Transverse colon (tissue), 4 donors: ENCODE results near the gene FCGR3B. TPM values are rescaled to one million over a fixed set of nuclear protein-coding genes. Genes with fewer than 3 reads are reported as not detected.
"Not testable (repeated sequence)": the region's sequence is repeated elsewhere in the genome, so short reads cannot be mapped to it uniquely, and the experiment has no call there.

ENCODE experiments used
- DNase-seq: peaks from one replicate; pipeline ENCODE4 v3.0.0-alpha.2; 2019
- H3K27ac ChIP-seq, 4 donors: fragments of 200-600 bp; sonication (generic); 2 replicates each; pipeline ENCODE4 v1.5.1; 2016 to 2018; ENCODE audit warnings: inconsistent platforms in 4 of 4
- H3K27me3 ChIP-seq: fragments of 200-600 bp; sonication (generic); 2 replicates; pipeline ENCODE4 v1.5.1; 2017; ENCODE audit warnings: inconsistent platforms
- H3K36me3 ChIP-seq, 4 donors: fragments of 200-600 bp; sonication (generic); 2 replicates each; pipeline ENCODE4 v1.5.1; 2017 to 2019; ENCODE audit warnings: inconsistent platforms in 4 of 4
- H3K4me1 ChIP-seq, 4 donors: fragments of 200-600 bp; sonication (generic); 2 replicates each; pipeline ENCODE4 v1.5.1; 2017 to 2020; ENCODE audit warnings: inconsistent platforms in 4 of 4
- H3K4me3 ChIP-seq, 4 donors: fragments of 200-600 bp; sonication (generic); 1 replicate in 1 of 4; 2 replicates in 3 of 4; pipeline versions ENCODE4 v1.5.1 to v1.6.1; 2017 to 2019; ENCODE audit warnings: inconsistent platforms in 4 of 4
- H3K9me3 ChIP-seq, 2 donors: fragments of 200-600 bp; sonication (generic); 2 replicates each; pipeline ENCODE4 v1.5.1; 2017 to 2019; ENCODE audit warnings: inconsistent platforms in 2 of 2
- WGBS, 2 donors: methylation state at CpG; one replicate each; pipeline ENCODE4 v1.1.5; 2018; ENCODE audit warnings: low coverage in 1 of 2; 5-methylcytosine and 5-hydroxymethylcytosine counted together
- in situ Hi-C, 4 donors: fragments of 200-750 bp; cut with MboI; loops; one replicate each; pipeline versions ENCODE4 v1.15.0 to v1.15.1; 2017; ENCODE audit warnings: low sequenced_read_pairs in 3 of 4, low pct_ligation_motif_present in 1 of 4, low pct_unique_long_range_greater_than_20kb in 1 of 4
- intact Hi-C: fragments of 100-400 bp; cut with DNase I; formaldehyde crosslinking; loops from one replicate; pipeline ENCODE4 v1.15.1; 2023; ENCODE audit warnings: low total_unique reads
- total RNA-seq, 4 donors: library from RNA; depleted of rRNA; stranded (reverse); fragments of >200 nt; gene quantifications; one replicate each; pipeline ENCODE4 v1.1.0, GENCODE V29; 2016

Gene FCGR3B
- total RNA-seq, 4 donors from 2014 or later: 2.0 TPM; not detected in 3

GRCh38 chr1:161579856-161580507 is 51.0 kb downstream of the FCGR3B start:
- in situ Hi-C loops, H3K27me3 ChIP-seq, H3K27ac ChIP-seq, DNase-seq, intact Hi-C loops, H3K4me1 ChIP-seq, H3K9me3 ChIP-seq, H3K4me3 ChIP-seq, H3K36me3 ChIP-seq: not testable (repeated sequence)
- WGBS, 2 donors: no CpG with 5 or more reads among the region's 8 CpGs

GRCh38 chr1:161576676-161577075 is 54.3 kb downstream of the FCGR3B start:
- H3K4me1 ChIP-seq, H3K27ac ChIP-seq, H3K27me3 ChIP-seq, H3K9me3 ChIP-seq, H3K4me3 ChIP-seq, in situ Hi-C loops, DNase-seq, intact Hi-C loops, H3K36me3 ChIP-seq: not testable (repeated sequence)

Other genes with a start within 250 kb of the FCGR3B start
- 10 to 100 TPM; 10.7 to 37.8 (median 17.8) TPM for gene FCGR2A, start 125.7 kb downstream of the FCGR3B start, total RNA-seq
- gene HSPA6, start 106.6 kb downstream of the FCGR3B start, total RNA-seq: 1 to 10 TPM in 2 of 4 donors, under 1 TPM in 1, not detected in 1; 0.82 to 2.2 (median 1.6) TPM
- 10 to 100 TPM in 1 of 4 donors, 1 to 10 TPM in 2, under 1 TPM in 1; 0.75 to 21.7 (median 5.3) TPM for gene FCGR3A, start 81.4 kb downstream of the FCGR3B start, total RNA-seq
- gene FCGR2B, start 32.0 kb upstream of the FCGR3B start, total RNA-seq: 10 to 100 TPM in 3 of 4 donors, not detected in 1; 12.4 to 17.6 (median 12.7) TPM
- 10 to 100 TPM in 1 of 4 donors, 1 to 10 TPM in 1, under 1 TPM in 1, not detected in 1; 0.41 to 13.1 (median 7.0) TPM for gene FCRLA, start 76.1 kb upstream of the FCGR3B start, total RNA-seq
- under 1 TPM in 1 of 4 donors, not detected in 3; 0.64 TPM for gene FCRLB, start 90.4 kb upstream of the FCGR3B start, total RNA-seq
- 10 to 100 TPM in 3 of 4 donors, not detected in 1; 26.2 to 62.5 (median 28.4) TPM for gene DUSP12, start 118.6 kb upstream of the FCGR3B start, total RNA-seq
- gene ATF6, start 135.1 kb upstream of the FCGR3B start, total RNA-seq: 10 to 100 TPM; 10.8 to 45.8 (median 23.0) TPM